ENCODE data around the gene KIF26A. TPM values are rescaled to one million over a fixed set of nuclear protein-coding genes. Genes with fewer than 3 reads are reported as not detected.

KIF26A gene
- total and polyA plus RNA-seq, 2 experiments from 2014 or later: 5.6 to 103 TPM

DNA sequence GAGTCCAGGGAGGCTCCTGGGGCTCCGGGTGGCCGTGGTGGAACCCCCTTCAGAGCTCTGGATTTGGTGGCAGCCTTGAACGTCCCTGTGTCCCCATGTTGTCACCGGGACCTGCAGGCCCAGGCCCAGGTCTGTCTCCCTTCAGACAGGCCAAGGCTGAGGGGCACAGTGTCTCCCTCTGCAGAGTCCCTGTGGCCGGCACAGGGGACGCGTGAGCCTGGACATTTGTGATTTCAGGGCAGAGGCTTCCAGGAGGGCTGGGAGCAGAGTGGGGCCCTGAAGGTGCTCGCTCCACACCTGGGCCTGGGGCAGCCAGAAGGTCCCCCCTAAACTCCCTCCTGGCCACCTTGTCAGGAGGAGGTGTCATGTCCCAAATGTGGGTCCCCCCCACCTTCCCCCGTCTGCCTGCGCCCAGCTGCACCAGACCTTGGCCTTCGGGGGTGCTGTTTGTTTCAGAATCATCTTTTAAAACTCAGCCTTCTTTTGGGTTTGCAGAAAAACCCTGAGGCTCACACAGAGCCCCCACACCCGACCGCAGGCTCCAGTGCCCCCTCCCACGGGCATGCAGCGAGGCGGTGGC, 47.6 kb downstream of the KIF26A start:
- Mint-ChIP-seq H3K4me1 (peaks cover 3% of the 10 kb centered on the region; the same call in 2 of the 3 replicates), H3K27ac (no peak overlapping the region), H3K27me3 (ENCODE audit: insufficient read depth, low read depth, poor library complexity) (peaks cover 16% of the 10 kb centered on the region), H3K36me3 (ENCODE audit: low read depth) (no peaks in the 10 kb centered on the region), H3K9me3 (no peaks in the 10 kb centered on the region), H3K4me3 (no peak overlapping the region)
- no peak overlapping the region for H3K27ac ChIP-seq (ENCODE audit: low read depth)
- H3K36me3 ChIP-seq (ENCODE audit: insufficient read depth): no peaks in the 10 kb centered on the region
- no peaks in the 10 kb centered on the region for H3K9me2 ChIP-seq (ENCODE audit: insufficient read depth)
- no peaks in the 10 kb centered on the region for H4K20me1 ChIP-seq (replicated peaks; ENCODE audit: insufficient read depth)
- no peaks in the 10 kb centered on the region for H3K79me2 ChIP-seq (replicated peaks; ENCODE audit: insufficient read depth)
- H3K4me1 ChIP-seq (ENCODE audit: insufficient read depth): no peaks in the 10 kb centered on the region
- TF ChIP-seq JUNB (IDR thresholded peaks at IDR 0.05; ENCODE audit: unreplicated experiment) (no peak), ZNF114 (CRISPR knock-in tag; IDR thresholded peaks at IDR 0.05) (no peak), EZH2phosphoT487 (IDR thresholded peaks at IDR 0.05; ENCODE audit: unreplicated experiment) (no peak), ZNF331 (CRISPR knock-in tag; IDR thresholded peaks at IDR 0.05; ENCODE audit: low read depth) (no peak), POLR2AphosphoS5 (IDR thresholded peaks at IDR 0.05; ENCODE audit: low read depth) (no peak), STAT1 (IDR thresholded peaks at IDR 0.05; ENCODE audit: unreplicated experiment) (no peak), EZH2 (IDR thresholded peaks at IDR 0.05; ENCODE audit: low read depth, unreplicated experiment) (no peak), CREB1 (CRISPR knock-in tag; IDR thresholded peaks at IDR 0.05; ENCODE audit: low read depth) (no peak), NANOG (IDR thresholded peaks at IDR 0.05; ENCODE audit: borderline replicate concordance) (no peak)
- TF ChIP-seq, protein P1, sequence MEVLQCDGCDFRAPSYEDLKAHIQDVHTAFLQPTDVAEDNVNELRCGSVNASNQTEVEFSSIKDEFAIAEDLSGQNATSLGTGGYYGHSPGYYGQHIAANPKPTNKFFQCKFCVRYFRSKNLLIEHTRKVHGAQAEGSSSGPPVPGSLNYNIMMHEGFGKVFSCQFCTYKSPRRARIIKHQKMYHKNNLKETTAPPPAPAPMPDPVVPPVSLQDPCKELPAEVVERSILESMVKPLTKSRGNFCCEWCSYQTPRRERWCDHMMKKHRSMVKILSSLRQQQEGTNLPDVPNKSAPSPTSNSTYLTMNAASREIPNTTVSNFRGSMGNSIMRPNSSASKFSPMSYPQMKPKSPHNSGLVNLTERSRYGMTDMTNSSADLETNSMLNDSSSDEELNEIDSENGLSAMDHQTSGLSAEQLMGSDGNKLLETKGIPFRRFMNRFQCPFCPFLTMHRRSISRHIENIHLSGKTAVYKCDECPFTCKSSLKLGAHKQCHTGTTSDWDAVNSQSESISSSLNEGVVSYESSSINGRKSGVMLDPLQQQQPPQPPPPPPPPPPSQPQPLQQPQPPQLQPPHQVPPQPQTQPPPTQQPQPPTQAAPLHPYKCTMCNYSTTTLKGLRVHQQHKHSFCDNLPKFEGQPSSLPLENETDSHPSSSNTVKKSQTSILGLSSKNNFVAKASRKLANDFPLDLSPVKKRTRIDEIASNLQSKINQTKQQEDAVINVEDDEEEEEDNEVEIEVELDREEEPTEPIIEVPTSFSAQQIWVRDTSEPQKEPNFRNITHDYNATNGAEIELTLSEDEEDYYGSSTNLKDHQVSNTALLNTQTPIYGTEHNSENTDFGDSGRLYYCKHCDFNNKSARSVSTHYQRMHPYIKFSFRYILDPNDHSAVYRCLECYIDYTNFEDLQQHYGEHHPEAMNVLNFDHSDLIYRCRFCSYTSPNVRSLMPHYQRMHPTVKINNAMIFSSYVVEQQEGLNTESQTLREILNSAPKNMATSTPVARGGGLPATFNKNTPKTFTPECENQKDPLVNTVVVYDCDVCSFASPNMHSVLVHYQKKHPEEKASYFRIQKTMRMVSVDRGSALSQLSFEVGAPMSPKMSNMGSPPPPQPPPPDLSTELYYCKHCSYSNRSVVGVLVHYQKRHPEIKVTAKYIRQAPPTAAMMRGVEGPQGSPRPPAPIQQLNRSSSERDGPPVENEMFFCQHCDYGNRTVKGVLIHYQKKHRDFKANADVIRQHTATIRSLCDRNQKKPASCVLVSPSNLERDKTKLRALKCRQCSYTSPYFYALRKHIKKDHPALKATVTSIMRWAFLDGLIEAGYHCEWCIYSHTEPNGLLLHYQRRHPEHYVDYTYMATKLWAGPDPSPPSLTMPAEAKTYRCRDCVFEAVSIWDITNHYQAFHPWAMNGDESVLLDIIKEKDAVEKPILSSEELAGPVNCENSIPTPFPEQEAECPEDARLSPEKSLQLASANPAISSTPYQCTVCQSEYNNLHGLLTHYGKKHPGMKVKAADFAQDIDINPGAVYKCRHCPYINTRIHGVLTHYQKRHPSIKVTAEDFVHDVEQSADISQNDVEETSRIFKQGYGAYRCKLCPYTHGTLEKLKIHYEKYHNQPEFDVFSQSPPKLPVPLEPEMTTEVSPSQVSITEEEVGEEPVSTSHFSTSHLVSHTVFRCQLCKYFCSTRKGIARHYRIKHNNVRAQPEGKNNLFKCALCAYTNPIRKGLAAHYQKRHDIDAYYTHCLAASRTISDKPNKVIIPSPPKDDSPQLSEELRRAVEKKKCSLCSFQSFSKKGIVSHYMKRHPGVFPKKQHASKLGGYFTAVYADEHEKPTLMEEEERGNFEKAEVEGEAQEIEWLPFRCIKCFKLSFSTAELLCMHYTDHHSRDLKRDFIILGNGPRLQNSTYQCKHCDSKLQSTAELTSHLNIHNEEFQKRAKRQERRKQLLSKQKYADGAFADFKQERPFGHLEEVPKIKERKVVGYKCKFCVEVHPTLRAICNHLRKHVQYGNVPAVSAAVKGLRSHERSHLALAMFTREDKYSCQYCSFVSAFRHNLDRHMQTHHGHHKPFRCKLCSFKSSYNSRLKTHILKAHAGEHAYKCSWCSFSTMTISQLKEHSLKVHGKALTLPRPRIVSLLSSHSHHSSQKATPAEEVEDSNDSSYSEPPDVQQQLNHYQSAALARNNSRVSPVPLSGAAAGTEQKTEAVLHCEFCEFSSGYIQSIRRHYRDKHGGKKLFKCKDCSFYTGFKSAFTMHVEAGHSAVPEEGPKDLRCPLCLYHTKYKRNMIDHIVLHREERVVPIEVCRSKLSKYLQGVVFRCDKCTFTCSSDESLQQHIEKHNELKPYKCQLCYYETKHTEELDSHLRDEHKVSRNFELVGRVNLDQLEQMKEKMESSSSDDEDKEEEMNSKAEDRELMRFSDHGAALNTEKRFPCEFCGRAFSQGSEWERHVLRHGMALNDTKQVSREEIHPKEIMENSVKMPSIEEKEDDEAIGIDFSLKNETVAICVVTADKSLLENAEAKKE (CRISPR knock-in tag; IDR thresholded peaks at IDR 0.05): no peak
- TF ChIP-seq, protein P2, sequence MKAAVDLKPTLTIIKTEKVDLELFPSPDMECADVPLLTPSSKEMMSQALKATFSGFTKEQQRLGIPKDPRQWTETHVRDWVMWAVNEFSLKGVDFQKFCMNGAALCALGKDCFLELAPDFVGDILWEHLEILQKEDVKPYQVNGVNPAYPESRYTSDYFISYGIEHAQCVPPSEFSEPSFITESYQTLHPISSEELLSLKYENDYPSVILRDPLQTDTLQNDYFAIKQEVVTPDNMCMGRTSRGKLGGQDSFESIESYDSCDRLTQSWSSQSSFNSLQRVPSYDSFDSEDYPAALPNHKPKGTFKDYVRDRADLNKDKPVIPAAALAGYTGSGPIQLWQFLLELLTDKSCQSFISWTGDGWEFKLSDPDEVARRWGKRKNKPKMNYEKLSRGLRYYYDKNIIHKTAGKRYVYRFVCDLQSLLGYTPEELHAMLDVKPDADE (IDR thresholded peaks at IDR 0.05): no peak
- TF ChIP-seq, protein P3, sequence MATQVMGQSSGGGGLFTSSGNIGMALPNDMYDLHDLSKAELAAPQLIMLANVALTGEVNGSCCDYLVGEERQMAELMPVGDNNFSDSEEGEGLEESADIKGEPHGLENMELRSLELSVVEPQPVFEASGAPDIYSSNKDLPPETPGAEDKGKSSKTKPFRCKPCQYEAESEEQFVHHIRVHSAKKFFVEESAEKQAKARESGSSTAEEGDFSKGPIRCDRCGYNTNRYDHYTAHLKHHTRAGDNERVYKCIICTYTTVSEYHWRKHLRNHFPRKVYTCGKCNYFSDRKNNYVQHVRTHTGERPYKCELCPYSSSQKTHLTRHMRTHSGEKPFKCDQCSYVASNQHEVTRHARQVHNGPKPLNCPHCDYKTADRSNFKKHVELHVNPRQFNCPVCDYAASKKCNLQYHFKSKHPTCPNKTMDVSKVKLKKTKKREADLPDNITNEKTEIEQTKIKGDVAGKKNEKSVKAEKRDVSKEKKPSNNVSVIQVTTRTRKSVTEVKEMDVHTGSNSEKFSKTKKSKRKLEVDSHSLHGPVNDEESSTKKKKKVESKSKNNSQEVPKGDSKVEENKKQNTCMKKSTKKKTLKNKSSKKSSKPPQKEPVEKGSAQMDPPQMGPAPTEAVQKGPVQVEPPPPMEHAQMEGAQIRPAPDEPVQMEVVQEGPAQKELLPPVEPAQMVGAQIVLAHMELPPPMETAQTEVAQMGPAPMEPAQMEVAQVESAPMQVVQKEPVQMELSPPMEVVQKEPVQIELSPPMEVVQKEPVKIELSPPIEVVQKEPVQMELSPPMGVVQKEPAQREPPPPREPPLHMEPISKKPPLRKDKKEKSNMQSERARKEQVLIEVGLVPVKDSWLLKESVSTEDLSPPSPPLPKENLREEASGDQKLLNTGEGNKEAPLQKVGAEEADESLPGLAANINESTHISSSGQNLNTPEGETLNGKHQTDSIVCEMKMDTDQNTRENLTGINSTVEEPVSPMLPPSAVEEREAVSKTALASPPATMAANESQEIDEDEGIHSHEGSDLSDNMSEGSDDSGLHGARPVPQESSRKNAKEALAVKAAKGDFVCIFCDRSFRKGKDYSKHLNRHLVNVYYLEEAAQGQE (IDR thresholded peaks at IDR 0.05; ENCODE audit: unreplicated experiment): no peak
- TF ChIP-seq, protein P4, sequence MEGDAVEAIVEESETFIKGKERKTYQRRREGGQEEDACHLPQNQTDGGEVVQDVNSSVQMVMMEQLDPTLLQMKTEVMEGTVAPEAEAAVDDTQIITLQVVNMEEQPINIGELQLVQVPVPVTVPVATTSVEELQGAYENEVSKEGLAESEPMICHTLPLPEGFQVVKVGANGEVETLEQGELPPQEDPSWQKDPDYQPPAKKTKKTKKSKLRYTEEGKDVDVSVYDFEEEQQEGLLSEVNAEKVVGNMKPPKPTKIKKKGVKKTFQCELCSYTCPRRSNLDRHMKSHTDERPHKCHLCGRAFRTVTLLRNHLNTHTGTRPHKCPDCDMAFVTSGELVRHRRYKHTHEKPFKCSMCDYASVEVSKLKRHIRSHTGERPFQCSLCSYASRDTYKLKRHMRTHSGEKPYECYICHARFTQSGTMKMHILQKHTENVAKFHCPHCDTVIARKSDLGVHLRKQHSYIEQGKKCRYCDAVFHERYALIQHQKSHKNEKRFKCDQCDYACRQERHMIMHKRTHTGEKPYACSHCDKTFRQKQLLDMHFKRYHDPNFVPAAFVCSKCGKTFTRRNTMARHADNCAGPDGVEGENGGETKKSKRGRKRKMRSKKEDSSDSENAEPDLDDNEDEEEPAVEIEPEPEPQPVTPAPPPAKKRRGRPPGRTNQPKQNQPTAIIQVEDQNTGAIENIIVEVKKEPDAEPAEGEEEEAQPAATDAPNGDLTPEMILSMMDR (conservative IDR thresholded peaks at IDR 0.05; ENCODE audit: low read depth in 2 of 2): no peak; a peak in 1 of 4 replicates
- H2AFZ ChIP-seq: no peak overlapping the region
- no peak overlapping the region for H3K4me2 ChIP-seq
- ATAC-seq (no peak), DNase-seq (ENCODE audit: low spot score) (no peak)
- no peaks in the 10 kb centered on the region for H3F3A ChIP-seq (replicated peaks; ENCODE audit: low read depth)
- H3K27me3 ChIP-seq (ENCODE audit: insufficient read depth): no peaks in the 10 kb centered on the region
- H3K4me3 ChIP-seq: no peak overlapping the region
